GM12878 (cell line): Measurements from ENCODE around the gene SENP3. TPM values are rescaled to one million over a fixed set of nuclear protein-coding genes. Genes with fewer than 3 reads are reported as not detected.

ENCODE experiments used
- BHLHE40 ChIP-seq, 2 experiments: fragments of 450-650 bp in 1 of 2; IDR thresholded peaks; 2 replicates each; pipeline ENCODE4 v1.6.1; 2011 to 2017; ENCODE audit warnings: low read depth in 2 of 2, borderline replicate concordance in 1 of 2, improper control_type of control experiment in 1 of 2, low read length in 1 of 2, mild to moderate bottlenecking in 1 of 2
- BMI1 ChIP-seq: fragments of 450-650 bp; IDR thresholded peaks from 2 replicates; pipeline ENCODE4 v1.6.1; 2016; ENCODE audit warnings: mild to moderate bottlenecking, moderate library complexity, borderline replicate concordance
- CEBPB ChIP-seq, 2 experiments: fragments of 150-350 bp in 1 of 2; IDR thresholded peaks; 2 replicates each; pipeline ENCODE4 v1.6.1; 2012 to 2014; ENCODE audit warnings: low read depth in 2 of 2, low read length in 2 of 2, borderline replicate concordance in 1 of 2, inconsistent platforms in 1 of 2
- NR2C1 ChIP-seq: fragments of 450-650 bp; IDR thresholded peaks from 2 replicates; pipeline ENCODE4 v1.6.1; 2017; ENCODE audit warnings: antibody characterized with exemption, mild to moderate bottlenecking, moderate library complexity
- NR2C2 ChIP-seq: IDR thresholded peaks from 2 replicates; pipeline ENCODE4 v1.6.1; 2011; ENCODE audit warnings: borderline replicate concordance, low read depth; ENCODE audit not compliant: control insufficient read depth, insufficient read length
- POLR2A ChIP-seq: IDR thresholded peaks from 2 replicates; pipeline ENCODE4 v1.6.1; 2011; ENCODE audit warnings: low read depth, mild to moderate bottlenecking, low read length
- POLR2AphosphoS5 ChIP-seq: IDR thresholded peaks from 2 replicates; pipeline ENCODE4 v1.6.1; 2011; ENCODE audit warnings: mild to moderate bottlenecking, low read length, inconsistent platforms
- polyA plus RNA-seq, 11 experiments: library from polyadenylated mRNA; depleted of rRNA in 4 of 11; unstranded in 6 of 11; stranded (reverse) in 5 of 11; fragments of >200 nt; fragmentation: Nextera tagmentation in 4 of 11; fragmentation: Illumina TruSeq in 1 of 11; extraction: Ambion mirVana in 4 of 11; extraction: Trizol in 1 of 11; gene quantifications; 1 replicate in 1 of 11; 2 replicates in 10 of 11; pipeline versions ENCODE4 v1.2.1 to v1.2.3, GENCODE V29; 2011 to 2016; ENCODE audit warnings: inconsistent platforms in 2 of 11, missing spikeins in 2 of 11, low read depth in 1 of 11
- total RNA-seq, 4 experiments: library from RNA; depleted of rRNA in 3 of 4; stranded (reverse); fragments of >200 nt in 3 of 4; fragmentation: Illumina TruSeq in 1 of 4; extraction: Trizol in 1 of 4; gene quantifications; 2 replicates each; pipeline versions ENCODE4 v1.2.1 to v1.2.3, GENCODE V29; 2013 to 2021
- TF ChIP-seq, protein P1 (sequence below): fragments of 450-650 bp; IDR thresholded peaks from 2 replicates; pipeline ENCODE4 v1.6.1; 2018; ENCODE audit warnings: borderline replicate concordance, mild to moderate bottlenecking; ENCODE audit not compliant: partially characterized antibody
- TF ChIP-seq, protein P2 (sequence below): IDR thresholded peaks from 2 replicates; pipeline ENCODE4 v1.6.1; 2011; ENCODE audit warnings: mild to moderate bottlenecking, low read depth, low read length, moderate library complexity; ENCODE audit not compliant: insufficient replicate concordance
- TF ChIP-seq, protein P3 (sequence below), 3 experiments: IDR thresholded peaks in 2 of 3; conservative IDR thresholded peaks in 1 of 3; 2 replicates each; pipeline ENCODE4 v1.5.1; 2011; ENCODE audit warnings: low read depth in 3 of 3, low read length in 3 of 3, mild to moderate bottlenecking in 3 of 3, control low read depth in 2 of 3, moderate library complexity in 2 of 3, inconsistent platforms in 1 of 3, mixed read lengths in 1 of 3; ENCODE audit not compliant: control insufficient read depth in 2 of 3, insufficient read depth in 1 of 3; ENCODE audit errors: extremely low read depth in 1 of 3
- TF ChIP-seq, protein P4 (sequence below): fragments of 450-650 bp; IDR thresholded peaks from 2 replicates; pipeline ENCODE4 v1.6.1; 2014; ENCODE audit warnings: mild to moderate bottlenecking

Gene SENP3
- total and polyA plus RNA-seq, 10 of the 15 experiments (the other 5 are each of a cell fraction or from before 2014, with no cell fraction given), result 1.8 to 113 (median 72.3) TPM

DNA sequence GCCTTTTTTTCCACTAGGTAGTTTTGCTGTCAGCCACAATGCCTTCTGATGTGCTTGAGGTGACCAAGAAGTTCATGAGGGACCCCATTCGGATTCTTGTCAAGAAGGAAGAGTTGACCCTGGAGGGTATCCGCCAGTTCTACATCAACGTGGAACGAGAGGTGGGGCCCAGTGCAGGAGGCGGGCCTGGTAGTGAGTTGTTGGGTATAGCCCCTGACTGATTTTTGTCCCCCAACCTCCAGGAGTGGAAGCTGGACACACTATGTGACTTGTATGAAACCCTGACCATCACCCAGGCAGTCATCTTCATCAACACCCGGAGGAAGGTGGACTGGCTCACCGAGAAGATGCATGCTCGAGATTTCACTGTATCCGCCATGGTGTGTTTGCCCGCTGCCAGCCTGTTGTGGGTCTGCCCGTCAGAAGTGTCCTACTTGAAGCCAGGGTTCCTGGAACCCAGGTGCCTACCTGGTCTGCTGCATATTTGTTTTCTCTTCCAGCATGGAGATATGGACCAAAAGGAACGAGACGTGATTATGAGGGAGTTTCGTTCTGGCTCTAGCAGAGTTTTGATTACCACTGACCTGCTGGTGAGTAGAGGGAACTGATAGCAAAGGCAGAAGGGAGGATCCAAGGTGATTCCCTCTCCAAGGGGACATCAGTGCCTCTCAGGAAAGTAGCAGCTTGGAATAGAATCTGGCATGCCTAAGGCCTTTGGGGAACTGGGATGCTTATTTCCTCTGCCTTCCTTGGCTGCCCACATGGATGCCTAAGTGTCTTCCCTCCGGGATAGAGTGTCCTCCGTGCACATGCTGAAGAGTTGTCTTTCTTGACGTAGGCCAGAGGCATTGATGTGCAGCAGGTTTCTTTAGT lies 15.8 kb downstream of the SENP3 start (continued):
- TF ChIP-seq, protein P1, sequence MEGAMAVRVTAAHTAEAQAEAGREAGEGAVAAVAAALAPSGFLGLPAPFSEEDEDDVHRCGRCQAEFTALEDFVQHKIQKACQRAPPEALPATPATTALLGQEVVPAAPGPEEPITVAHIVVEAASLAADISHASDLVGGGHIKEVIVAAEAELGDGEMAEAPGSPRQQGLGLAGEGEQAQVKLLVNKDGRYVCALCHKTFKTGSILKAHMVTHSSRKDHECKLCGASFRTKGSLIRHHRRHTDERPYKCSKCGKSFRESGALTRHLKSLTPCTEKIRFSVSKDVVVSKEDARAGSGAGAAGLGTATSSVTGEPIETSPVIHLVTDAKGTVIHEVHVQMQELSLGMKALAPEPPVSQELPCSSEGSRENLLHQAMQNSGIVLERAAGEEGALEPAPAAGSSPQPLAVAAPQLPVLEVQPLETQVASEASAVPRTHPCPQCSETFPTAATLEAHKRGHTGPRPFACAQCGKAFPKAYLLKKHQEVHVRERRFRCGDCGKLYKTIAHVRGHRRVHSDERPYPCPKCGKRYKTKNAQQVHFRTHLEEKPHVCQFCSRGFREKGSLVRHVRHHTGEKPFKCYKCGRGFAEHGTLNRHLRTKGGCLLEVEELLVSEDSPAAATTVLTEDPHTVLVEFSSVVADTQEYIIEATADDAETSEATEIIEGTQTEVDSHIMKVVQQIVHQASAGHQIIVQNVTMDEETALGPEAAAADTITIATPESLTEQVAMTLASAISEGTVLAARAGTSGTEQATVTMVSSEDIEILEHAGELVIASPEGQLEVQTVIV, result no peak
- TF ChIP-seq, protein P2, sequence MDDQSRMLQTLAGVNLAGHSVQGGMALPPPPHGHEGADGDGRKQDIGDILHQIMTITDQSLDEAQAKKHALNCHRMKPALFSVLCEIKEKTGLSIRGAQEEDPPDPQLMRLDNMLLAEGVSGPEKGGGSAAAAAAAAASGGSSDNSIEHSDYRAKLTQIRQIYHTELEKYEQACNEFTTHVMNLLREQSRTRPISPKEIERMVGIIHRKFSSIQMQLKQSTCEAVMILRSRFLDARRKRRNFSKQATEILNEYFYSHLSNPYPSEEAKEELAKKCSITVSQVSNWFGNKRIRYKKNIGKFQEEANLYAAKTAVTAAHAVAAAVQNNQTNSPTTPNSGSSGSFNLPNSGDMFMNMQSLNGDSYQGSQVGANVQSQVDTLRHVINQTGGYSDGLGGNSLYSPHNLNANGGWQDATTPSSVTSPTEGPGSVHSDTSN, result no peak
- TF ChIP-seq CEBPB (IDR thresholded peaks at IDR 0.05; ENCODE audit: borderline replicate concordance in 1 of 2, low read depth in 2 of 2, low read length in 2 of 2) (no peak), BHLHE40 (IDR thresholded peaks at IDR 0.05; ENCODE audit: borderline replicate concordance in 1 of 2, low read depth in 2 of 2, low read length in 1 of 2) (no peak), BMI1 (no peak), NR2C1 (no peak), NR2C2 (no peak), POLR2AphosphoS5 (peak; percentile 75; the same call in 1 of the 2 replicates), POLR2A (peak; percentile 58; the same call in 1 of the 2 replicates)
- TF ChIP-seq, protein P3, sequence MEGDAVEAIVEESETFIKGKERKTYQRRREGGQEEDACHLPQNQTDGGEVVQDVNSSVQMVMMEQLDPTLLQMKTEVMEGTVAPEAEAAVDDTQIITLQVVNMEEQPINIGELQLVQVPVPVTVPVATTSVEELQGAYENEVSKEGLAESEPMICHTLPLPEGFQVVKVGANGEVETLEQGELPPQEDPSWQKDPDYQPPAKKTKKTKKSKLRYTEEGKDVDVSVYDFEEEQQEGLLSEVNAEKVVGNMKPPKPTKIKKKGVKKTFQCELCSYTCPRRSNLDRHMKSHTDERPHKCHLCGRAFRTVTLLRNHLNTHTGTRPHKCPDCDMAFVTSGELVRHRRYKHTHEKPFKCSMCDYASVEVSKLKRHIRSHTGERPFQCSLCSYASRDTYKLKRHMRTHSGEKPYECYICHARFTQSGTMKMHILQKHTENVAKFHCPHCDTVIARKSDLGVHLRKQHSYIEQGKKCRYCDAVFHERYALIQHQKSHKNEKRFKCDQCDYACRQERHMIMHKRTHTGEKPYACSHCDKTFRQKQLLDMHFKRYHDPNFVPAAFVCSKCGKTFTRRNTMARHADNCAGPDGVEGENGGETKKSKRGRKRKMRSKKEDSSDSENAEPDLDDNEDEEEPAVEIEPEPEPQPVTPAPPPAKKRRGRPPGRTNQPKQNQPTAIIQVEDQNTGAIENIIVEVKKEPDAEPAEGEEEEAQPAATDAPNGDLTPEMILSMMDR (IDR thresholded peaks at IDR 0.05 in 2 of 3, conservative IDR thresholded peaks at IDR 0.05 in 1 of 3; ENCODE audit: control insufficient read depth in 2 of 3, extremely low read depth in 1 of 3, insufficient read depth in 1 of 3, low read depth in 3 of 3, low read length in 3 of 3), result no peak
- TF ChIP-seq, protein P4, sequence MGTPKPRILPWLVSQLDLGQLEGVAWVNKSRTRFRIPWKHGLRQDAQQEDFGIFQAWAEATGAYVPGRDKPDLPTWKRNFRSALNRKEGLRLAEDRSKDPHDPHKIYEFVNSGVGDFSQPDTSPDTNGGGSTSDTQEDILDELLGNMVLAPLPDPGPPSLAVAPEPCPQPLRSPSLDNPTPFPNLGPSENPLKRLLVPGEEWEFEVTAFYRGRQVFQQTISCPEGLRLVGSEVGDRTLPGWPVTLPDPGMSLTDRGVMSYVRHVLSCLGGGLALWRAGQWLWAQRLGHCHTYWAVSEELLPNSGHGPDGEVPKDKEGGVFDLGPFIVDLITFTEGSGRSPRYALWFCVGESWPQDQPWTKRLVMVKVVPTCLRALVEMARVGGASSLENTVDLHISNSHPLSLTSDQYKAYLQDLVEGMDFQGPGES, result no peak
